ENCODE measurements around the gene CGB3. TPM values are rescaled to one million over a fixed set of nuclear protein-coding genes. Genes with fewer than 3 reads are reported as not detected.

Gene CGB3
- total RNA-seq, 1 experiment from 2014 or later: not detected

DNA sequence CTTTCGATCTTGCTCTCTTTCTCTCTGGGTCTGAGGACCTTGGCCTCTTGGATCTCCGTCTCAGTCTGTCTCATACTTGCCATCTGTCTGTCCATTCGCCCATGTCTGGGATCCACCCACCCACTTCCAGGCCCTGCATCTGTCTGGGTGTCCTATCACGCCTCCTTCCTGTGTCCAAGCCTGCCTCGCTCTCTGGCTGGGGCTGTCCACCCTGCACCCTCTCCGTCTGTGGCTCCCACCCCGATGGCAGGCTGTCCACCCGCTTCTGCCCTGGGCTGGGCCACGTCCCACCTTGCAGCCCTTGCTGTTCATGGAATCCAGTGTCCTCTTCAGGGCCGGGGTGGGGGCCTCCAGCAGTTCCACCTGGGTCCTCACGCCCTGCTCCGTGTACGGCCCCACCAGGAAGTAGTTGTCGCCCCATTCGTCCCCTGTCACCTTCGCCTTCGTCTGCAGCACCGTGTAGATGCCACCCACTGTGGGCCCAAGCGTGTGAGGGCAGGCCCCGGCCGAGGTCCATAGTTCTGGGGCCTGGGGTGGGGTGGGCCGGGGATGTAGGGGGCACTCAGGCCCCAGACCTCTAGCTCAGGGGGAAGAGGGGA, 33.0 kb downstream of the CGB3 start:
- ATAC-seq (no peak), DNase-seq (no peak)
- no peaks in the 10 kb centered on the region for H3F3A ChIP-seq (ENCODE audit: low read length, unreplicated experiment)
- H3K9ac ChIP-seq (ENCODE audit: low read length): no peak overlapping the region
- H3K4me1 ChIP-seq (ENCODE audit: insufficient read depth, low read length): peaks cover 6% of the 10 kb centered on the region; the same call in 1 of the 2 replicates
- H3K4me2 ChIP-seq (ENCODE audit: low read length): peak overlapping the region; percentile 98
- intact Hi-C loops (cut with micrococcal nuclease): loop anchor here (10.0 kb wide), 1 partner anchor 84 kb away; the partner anchor contains the start of gene KCNA7
- H3K27ac ChIP-seq (ENCODE audit: low read length): no peak overlapping the region
- no peaks in the 10 kb centered on the region for H3K27me3 ChIP-seq (ENCODE audit: low read length)
- no TSS peak for BruUV-seq (replicated peaks)
- H3K79me2 ChIP-seq (ENCODE audit: low read length): peaks cover 55% of the 10 kb centered on the region
- no peaks in the 10 kb centered on the region for H3K9me3 ChIP-seq (ENCODE audit: low read length)
- H3K9me2 ChIP-seq (replicated peaks; ENCODE audit: low read length): no peaks in the 10 kb centered on the region
- peak overlapping the region; percentile 93; the same call in 1 of the 2 replicates for H3K4me3 ChIP-seq (ENCODE audit: low read length)
- POLR2A ChIA-PET (ENCODE audit: unreplicated experiment): no interaction called here
- no peak for TF ChIP-seq EZH2phosphoT487 (IDR thresholded peaks at IDR 0.05; ENCODE audit: borderline replicate concordance, low read length)
- TF ChIP-seq EZH2 (IDR thresholded peaks at IDR 0.05; ENCODE audit: low read length, unreplicated experiment): no peak
- TF ChIP-seq, protein P1, sequence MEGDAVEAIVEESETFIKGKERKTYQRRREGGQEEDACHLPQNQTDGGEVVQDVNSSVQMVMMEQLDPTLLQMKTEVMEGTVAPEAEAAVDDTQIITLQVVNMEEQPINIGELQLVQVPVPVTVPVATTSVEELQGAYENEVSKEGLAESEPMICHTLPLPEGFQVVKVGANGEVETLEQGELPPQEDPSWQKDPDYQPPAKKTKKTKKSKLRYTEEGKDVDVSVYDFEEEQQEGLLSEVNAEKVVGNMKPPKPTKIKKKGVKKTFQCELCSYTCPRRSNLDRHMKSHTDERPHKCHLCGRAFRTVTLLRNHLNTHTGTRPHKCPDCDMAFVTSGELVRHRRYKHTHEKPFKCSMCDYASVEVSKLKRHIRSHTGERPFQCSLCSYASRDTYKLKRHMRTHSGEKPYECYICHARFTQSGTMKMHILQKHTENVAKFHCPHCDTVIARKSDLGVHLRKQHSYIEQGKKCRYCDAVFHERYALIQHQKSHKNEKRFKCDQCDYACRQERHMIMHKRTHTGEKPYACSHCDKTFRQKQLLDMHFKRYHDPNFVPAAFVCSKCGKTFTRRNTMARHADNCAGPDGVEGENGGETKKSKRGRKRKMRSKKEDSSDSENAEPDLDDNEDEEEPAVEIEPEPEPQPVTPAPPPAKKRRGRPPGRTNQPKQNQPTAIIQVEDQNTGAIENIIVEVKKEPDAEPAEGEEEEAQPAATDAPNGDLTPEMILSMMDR (conservative IDR thresholded peaks at IDR 0.05; ENCODE audit: low read depth, low read length): no peak
- CTCF ChIA-PET: no interaction called here
- H4K20me1 ChIP-seq (ENCODE audit: low read length): no peaks in the 10 kb centered on the region
- H3K36me3 ChIP-seq (ENCODE audit: low read depth, low read length): no peaks in the 10 kb centered on the region; the same call in 1 of the 2 replicates
- no peak overlapping the region for H2AFZ ChIP-seq (ENCODE audit: low read length)

DNA sequence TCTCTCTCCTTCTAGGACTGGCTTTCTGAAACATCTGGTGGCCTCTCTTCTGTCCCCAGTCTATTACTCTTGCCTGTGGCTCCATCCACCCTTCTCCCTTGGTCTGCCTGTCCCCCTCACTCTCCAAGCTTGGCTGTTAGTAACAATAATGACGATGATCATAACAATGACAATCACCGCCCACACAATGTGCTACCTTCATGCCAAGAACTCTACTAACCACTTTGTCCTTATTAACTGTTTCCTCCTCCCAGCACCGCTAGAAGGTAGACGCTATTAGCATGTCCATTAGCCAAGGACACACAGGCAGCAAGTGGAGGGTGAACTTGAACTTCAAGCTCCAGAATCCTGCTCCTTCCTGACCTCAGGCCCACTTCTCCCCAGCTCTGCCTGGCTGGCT, 33.7 kb downstream of the CGB3 start:
- no peak for TF ChIP-seq EZH2phosphoT487 (IDR thresholded peaks at IDR 0.05; ENCODE audit: borderline replicate concordance, low read length)
- TF ChIP-seq, protein P1 (conservative IDR thresholded peaks at IDR 0.05; ENCODE audit: low read depth, low read length): no peak
- TF ChIP-seq EZH2 (IDR thresholded peaks at IDR 0.05; ENCODE audit: low read length, unreplicated experiment): no peak
- Histone ChIP-seq H3K27ac (ENCODE audit: low read length) (no peak overlapping the region), H3K4me1 (ENCODE audit: insufficient read depth, low read length) (peaks cover 6% of the 10 kb centered on the region; the same call in 1 of the 2 replicates), H3K27me3 (ENCODE audit: low read length) (no peaks in the 10 kb centered on the region), H3K9me2 (replicated peaks; ENCODE audit: low read length) (no peaks in the 10 kb centered on the region), H2AFZ (ENCODE audit: low read length) (no peak overlapping the region), H3K9me3 (ENCODE audit: low read length) (no peaks in the 10 kb centered on the region), H3K9ac (ENCODE audit: low read length) (no peak overlapping the region), H3K4me3 (ENCODE audit: low read length) (no peak overlapping the region), H4K20me1 (ENCODE audit: low read length) (no peaks in the 10 kb centered on the region), H3K79me2 (ENCODE audit: low read length) (peaks cover 48% of the 10 kb centered on the region), H3K36me3 (ENCODE audit: low read depth, low read length) (no peaks in the 10 kb centered on the region; the same call in 1 of the 2 replicates), H3K4me2 (ENCODE audit: low read length) (no peak overlapping the region), H3F3A (ENCODE audit: low read length, unreplicated experiment) (no peaks in the 10 kb centered on the region)
- no TSS peak for BruUV-seq (replicated peaks)
- POLR2A ChIA-PET (ENCODE audit: unreplicated experiment): no interaction called here
- ATAC-seq (no peak), DNase-seq (no peak)
- intact Hi-C loops (cut with micrococcal nuclease): loop anchor here (10.0 kb wide), 1 partner anchor 84 kb away; the partner anchor contains the start of gene KCNA7
- CTCF ChIA-PET: no interaction called here

DNA sequence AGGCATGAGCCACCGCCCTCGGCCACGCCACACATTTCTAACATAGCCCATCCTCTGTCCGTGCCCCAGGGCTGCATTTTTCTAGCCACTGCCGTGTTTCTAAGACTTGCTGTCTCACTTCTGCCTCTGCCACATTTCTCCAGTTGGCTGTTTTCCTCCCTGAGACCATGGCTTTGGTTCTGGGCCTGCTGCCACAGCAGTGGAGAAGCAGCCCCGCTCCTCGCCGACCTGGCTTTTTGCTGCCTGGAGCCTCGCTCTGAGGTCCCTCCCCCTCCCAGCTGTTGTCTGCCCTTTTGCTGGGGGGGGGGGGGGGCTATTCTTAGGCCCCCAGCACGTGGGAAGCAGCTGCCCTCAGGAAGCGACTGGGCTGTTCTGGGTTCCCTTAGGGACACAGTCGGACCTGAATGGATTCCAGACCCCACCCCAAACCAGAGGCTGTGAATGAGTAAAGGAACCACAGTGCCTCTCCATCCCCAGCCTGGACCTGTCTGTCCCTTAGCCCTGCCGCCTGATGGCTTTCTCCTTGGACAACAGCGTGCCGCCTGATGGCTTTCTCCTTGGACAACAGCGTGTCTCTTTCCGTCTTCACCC, 34.3 kb downstream of the CGB3 start:
- Histone ChIP-seq H4K20me1 (ENCODE audit: low read length) (no peaks in the 10 kb centered on the region), H3K27ac (ENCODE audit: low read length) (no peak overlapping the region), H3K36me3 (ENCODE audit: low read depth, low read length) (no peaks in the 10 kb centered on the region; the same call in 1 of the 2 replicates), H3K9me3 (ENCODE audit: low read length) (no peaks in the 10 kb centered on the region), H3K9me2 (replicated peaks; ENCODE audit: low read length) (no peaks in the 10 kb centered on the region), H3K4me3 (ENCODE audit: low read length) (no peak overlapping the region), H3K27me3 (ENCODE audit: low read length) (no peaks in the 10 kb centered on the region), H3K4me1 (ENCODE audit: insufficient read depth, low read length) (peaks cover under 1% of the 10 kb centered on the region; the same call in 1 of the 2 replicates), H3K4me2 (ENCODE audit: low read length) (no peak overlapping the region), H3K79me2 (ENCODE audit: low read length) (peaks cover 42% of the 10 kb centered on the region), H2AFZ (ENCODE audit: low read length) (no peak overlapping the region), H3K9ac (ENCODE audit: low read length) (no peak overlapping the region), H3F3A (ENCODE audit: low read length, unreplicated experiment) (no peaks in the 10 kb centered on the region)
- ChIA-PET POLR2A (ENCODE audit: unreplicated experiment) (no interaction called here), CTCF (no interaction called here)
- intact Hi-C loops (cut with micrococcal nuclease): loop anchor here (10.0 kb wide), 1 partner anchor 85 kb away; the partner anchor contains the start of gene KCNA7
- ATAC-seq (no peak), DNase-seq (no peak)
- no TSS peak for BruUV-seq (replicated peaks)
- no peak for TF ChIP-seq EZH2phosphoT487 (IDR thresholded peaks at IDR 0.05; ENCODE audit: borderline replicate concordance, low read length)
- TF ChIP-seq, protein P1 (conservative IDR thresholded peaks at IDR 0.05; ENCODE audit: low read depth, low read length): no peak
- no peak for TF ChIP-seq EZH2 (IDR thresholded peaks at IDR 0.05; ENCODE audit: low read length, unreplicated experiment)
